ENCODE measurements around the gene KDM4C. TPM values are rescaled to one million over a fixed set of nuclear protein-coding genes. Genes with fewer than 3 reads are reported as not detected.

Gene KDM4C
- total and polyA plus RNA-seq, 4 donors, result 9.5 to 54.4 (median 28.3) TPM

DNA sequence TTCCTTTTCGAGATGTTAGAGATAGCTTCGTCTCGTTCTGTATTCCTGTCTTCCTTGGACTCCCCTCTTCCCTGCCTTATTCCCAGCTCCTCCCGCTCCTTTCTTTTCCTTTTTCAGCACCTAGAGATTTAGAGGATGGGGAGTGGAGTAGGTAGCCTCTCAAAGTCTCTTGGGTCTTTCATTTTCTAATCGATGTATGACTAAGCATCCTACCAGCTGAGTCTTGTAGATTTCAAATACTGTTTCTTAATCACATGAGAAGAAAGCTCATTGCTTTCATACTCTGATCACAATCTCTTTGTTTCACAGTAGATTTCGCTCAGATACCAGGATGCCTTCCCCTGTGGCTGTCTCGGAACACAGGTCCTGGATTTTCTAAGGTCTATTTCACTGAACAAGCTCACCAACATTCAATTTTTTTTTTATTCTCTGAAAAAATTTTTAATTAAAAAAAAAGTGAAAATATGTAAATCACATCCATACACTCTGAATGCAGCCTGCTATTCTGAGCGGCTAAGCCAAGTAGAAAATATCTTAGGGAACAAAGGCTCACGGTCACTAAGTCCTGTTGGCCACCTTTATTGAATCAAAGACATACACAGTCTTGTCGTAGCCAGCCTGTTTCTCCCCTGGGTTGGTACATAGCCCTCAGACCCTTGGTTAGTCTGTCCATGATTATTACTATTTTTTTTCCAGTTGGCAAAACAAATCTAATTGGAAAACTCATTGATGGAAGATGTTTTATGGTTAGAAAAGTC lies 413.8 kb downstream of the KDM4C start:
- ATAC-seq (ENCODE audit: low FRiP score) (no peak), DNase-seq (no peak)
- H3K9me3 ChIP-seq (ENCODE audit: control insufficient read depth, low read length), result no peaks in the 10 kb centered on the region
- no peak overlapping the region for H3K27ac ChIP-seq (ENCODE audit: low read depth in 1 of 2, low read length in 2 of 2)
- no peaks in the 10 kb centered on the region for H3K27me3 ChIP-seq (ENCODE audit: control insufficient read depth in 1 of 2, insufficient read depth in 2 of 2, low read length in 1 of 2)
- intact Hi-C loops (cut with DNase I), result no loop called here
- H3K4me1 ChIP-seq (ENCODE audit: control insufficient read depth in 1 of 2, insufficient read depth in 2 of 2, low read length in 2 of 2), result no peaks in the 10 kb centered on the region
- peaks cover 2 to 6% of the 10 kb centered on the region in 2 donors for H3K36me3 ChIP-seq (ENCODE audit: control insufficient read depth in 1 of 2, insufficient read depth in 2 of 2, low read length in 1 of 2)
- no peak overlapping the region for H3K4me3 ChIP-seq (ENCODE audit: low read length in 2 of 2)
- 96 to 98% methylated on average over 10 of the region's 10 CpGs for WGBS, 2 donors

DNA sequence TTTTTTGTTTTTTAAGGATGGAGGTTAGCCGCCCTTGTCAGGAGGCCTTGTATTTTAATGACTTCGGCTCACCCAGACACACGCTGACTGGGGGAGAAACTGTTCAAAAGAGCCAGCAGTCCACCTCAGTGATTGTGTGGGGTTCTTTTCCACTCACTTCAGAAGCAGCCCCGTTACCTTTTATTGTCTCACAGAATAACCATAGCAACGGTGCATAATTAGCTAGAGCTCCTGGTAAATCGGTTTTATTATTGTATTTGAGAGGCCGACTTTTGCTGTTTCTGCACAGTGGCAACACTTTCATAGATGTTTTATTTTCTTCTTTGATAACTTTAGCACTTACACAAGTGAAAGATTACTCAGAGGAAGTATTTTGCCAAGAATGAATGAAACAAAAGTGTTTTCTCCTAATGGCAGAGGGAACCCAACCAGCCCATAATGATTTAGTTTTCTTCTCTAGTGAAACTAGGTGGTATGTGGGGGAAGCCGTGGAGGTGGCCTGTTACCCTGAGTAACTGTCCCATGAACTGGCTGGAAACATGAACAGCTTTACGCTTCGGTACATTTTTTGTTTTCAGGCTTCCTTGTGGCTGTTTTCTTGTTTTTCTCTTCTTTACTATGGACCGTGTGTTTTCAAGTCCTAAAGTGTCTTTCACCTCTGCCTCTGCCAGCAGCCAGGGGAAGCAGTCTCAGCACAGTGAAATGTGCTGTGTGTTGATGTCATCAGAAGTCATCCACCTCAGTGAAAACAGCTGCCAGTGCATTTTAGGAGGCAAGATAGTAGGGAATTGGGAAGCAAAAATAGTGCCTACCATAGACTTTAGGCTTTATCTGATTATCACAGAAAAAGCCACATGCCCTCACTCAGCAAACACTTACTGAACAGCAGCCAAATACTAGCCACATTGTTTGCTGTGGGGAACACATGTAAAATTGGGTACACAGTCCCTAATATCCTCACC lies 414.7 kb downstream of the KDM4C start:
- Histone ChIP-seq H3K27me3 (ENCODE audit: control insufficient read depth in 1 of 2, insufficient read depth in 2 of 2, low read length in 1 of 2) (no peaks in the 10 kb centered on the region), H3K36me3 (ENCODE audit: control insufficient read depth in 1 of 2, insufficient read depth in 2 of 2, low read length in 1 of 2) (peaks cover 2 to 6% of the 10 kb centered on the region in 2 donors), H3K4me1 (ENCODE audit: control insufficient read depth in 1 of 2, insufficient read depth in 2 of 2, low read length in 2 of 2) (no peaks in the 10 kb centered on the region), H3K27ac (ENCODE audit: low read depth in 1 of 2, low read length in 2 of 2) (no peak overlapping the region), H3K4me3 (ENCODE audit: low read length in 2 of 2) (no peak overlapping the region), H3K9me3 (ENCODE audit: control insufficient read depth, low read length) (no peaks in the 10 kb centered on the region)
- DNase-seq (no peak), ATAC-seq (ENCODE audit: low FRiP score) (no peak)
- intact Hi-C loops (cut with DNase I), result no loop called here
- WGBS, 2 donors, result 74 to 77% methylated on average over 11 of the region's 11 CpGs

DNA sequence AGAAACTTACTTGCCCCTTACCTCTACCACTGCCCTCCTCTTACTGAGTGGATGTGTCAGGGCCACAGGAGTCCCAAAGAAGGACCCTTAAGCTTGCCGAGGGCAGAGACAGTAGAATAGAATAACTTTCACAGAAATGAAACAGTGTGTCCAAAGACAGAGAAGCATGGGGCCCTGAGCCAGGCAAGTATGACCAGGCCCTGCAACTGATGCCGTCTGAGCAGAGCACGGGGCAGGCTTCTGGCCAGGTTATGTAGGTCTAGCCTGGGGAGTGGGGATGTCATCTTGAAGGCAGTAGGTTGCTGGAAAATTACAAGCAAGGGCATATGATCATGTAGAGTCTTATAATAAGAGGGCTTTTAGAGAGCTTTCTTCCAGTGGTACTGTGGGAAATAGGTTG lies 415.4 kb downstream of the KDM4C start:
- H3K27ac ChIP-seq (ENCODE audit: low read depth in 1 of 2, low read length in 2 of 2), result no peak overlapping the region
- intact Hi-C loops (cut with DNase I), result no loop called here
- ATAC-seq (ENCODE audit: low FRiP score), result no peak
- no peaks in the 10 kb centered on the region for H3K4me1 ChIP-seq (ENCODE audit: control insufficient read depth in 1 of 2, insufficient read depth in 2 of 2, low read length in 2 of 2)
- no peaks in the 10 kb centered on the region for H3K9me3 ChIP-seq (ENCODE audit: control insufficient read depth, low read length)
- H3K4me3 ChIP-seq (ENCODE audit: low read length in 2 of 2), result no peak overlapping the region
- peaks cover 2 to 6% of the 10 kb centered on the region in 2 donors for H3K36me3 ChIP-seq (ENCODE audit: control insufficient read depth in 1 of 2, insufficient read depth in 2 of 2, low read length in 1 of 2)
- DNase-seq, result no peak
- H3K27me3 ChIP-seq (ENCODE audit: control insufficient read depth in 1 of 2, insufficient read depth in 2 of 2, low read length in 1 of 2), result no peaks in the 10 kb centered on the region
- WGBS, 2 donors, result 28 to 30% methylated on average over 3 of the region's 3 CpGs

DNA sequence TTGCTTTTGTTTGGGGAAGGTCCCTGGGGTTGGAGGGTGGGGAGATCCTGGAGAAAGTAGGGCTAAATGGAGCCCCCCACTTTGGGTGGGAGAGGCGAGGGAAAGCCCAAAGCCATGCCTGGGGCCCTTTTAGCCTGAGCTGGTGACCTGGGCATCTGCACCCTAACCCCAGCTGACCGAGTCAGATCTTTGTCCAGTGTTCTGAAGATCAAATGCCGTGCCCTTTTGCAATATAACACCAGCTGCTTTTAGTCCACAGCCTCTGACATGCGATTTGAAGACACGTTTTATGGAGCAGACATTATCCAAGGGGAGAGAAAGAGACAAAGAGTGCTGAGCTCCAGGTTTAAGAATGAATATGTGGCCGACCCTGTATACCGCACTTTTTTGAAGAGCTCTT lies 416.5 kb downstream of the KDM4C start:
- Histone ChIP-seq H3K27ac (ENCODE audit: low read depth in 1 of 2, low read length in 2 of 2) (no peak overlapping the region), H3K4me3 (ENCODE audit: low read length in 2 of 2) (no peak overlapping the region), H3K4me1 (ENCODE audit: control insufficient read depth in 1 of 2, insufficient read depth in 2 of 2, low read length in 2 of 2) (no peaks in the 10 kb centered on the region), H3K9me3 (ENCODE audit: control insufficient read depth, low read length) (no peaks in the 10 kb centered on the region), H3K27me3 (ENCODE audit: control insufficient read depth in 1 of 2, insufficient read depth in 2 of 2, low read length in 1 of 2) (no peaks in the 10 kb centered on the region), H3K36me3 (ENCODE audit: control insufficient read depth in 1 of 2, insufficient read depth in 2 of 2, low read length in 1 of 2) (peaks cover 2 to 6% of the 10 kb centered on the region in 2 donors)
- ATAC-seq (ENCODE audit: low FRiP score) (no peak), DNase-seq (no peak)
- intact Hi-C loops (cut with DNase I), result no loop called here
- 93 to 96% methylated on average over 7 of the region's 7 CpGs for WGBS, 2 donors

DNA sequence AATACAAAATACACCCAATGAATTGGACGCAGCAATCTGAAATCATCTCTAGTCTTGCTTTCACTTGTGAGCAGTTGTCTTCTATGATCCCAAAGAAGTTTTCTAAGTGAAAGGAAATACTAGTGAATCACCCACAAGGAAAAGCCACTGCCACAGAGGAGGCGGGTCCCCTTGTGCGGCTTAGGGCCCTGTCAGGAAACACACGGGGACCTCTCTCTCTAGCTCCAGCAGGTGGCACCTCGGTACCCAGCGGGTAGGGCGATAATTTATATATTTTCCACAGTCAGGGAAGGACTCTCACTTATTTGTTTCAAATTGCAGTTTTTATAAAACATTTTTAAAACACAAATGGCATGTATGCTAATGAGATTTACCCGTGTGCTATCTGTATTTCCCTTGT lies 417.1 kb downstream of the KDM4C start:
- ATAC-seq (ENCODE audit: low FRiP score), result no peak
- DNase-seq, result no peak
- H3K9me3 ChIP-seq (ENCODE audit: control insufficient read depth, low read length), result no peaks in the 10 kb centered on the region
- no peaks in the 10 kb centered on the region for H3K4me1 ChIP-seq (ENCODE audit: control insufficient read depth in 1 of 2, insufficient read depth in 2 of 2, low read length in 2 of 2)
- no peaks in the 10 kb centered on the region for H3K27me3 ChIP-seq (ENCODE audit: control insufficient read depth in 1 of 2, insufficient read depth in 2 of 2, low read length in 1 of 2)
- peaks cover 2 to 6% of the 10 kb centered on the region in 2 donors for H3K36me3 ChIP-seq (ENCODE audit: control insufficient read depth in 1 of 2, insufficient read depth in 2 of 2, low read length in 1 of 2)
- intact Hi-C loops (cut with DNase I), result no loop called here
- no peak overlapping the region for H3K27ac ChIP-seq (ENCODE audit: low read depth in 1 of 2, low read length in 2 of 2)
- no peak overlapping the region for H3K4me3 ChIP-seq (ENCODE audit: low read length in 2 of 2)
- 88 to 89% methylated on average over 8 of the region's 8 CpGs for WGBS, 2 donors

DNA sequence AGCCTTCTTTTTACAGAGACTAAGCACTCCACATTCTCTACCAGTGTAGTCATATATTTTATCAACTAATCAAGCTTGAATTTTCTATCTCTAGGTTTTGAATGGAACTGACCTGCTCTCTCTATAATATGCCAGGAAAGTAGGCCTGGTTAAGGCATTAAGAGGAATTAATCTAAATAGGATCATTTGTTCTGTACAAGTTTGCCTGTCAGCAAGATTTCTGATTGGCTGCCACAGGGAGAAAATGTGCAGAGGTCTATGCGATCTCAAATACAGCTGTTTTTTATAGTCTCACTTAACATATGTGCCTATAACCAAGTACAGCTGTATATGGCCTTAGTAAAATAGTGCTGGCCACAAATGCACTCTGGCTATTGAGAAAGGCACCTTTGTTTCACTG lies 418.8 kb downstream of the KDM4C start:
- no peak for DNase-seq
- intact Hi-C loops (cut with DNase I), result no loop called here
- Histone ChIP-seq H3K4me3 (ENCODE audit: low read length in 2 of 2) (no peak overlapping the region), H3K27me3 (ENCODE audit: control insufficient read depth in 1 of 2, insufficient read depth in 2 of 2, low read length in 1 of 2) (no peaks in the 10 kb centered on the region), H3K9me3 (ENCODE audit: control insufficient read depth, low read length) (no peaks in the 10 kb centered on the region), H3K36me3 (ENCODE audit: control insufficient read depth in 1 of 2, insufficient read depth in 2 of 2, low read length in 1 of 2) (peaks cover 2 to 4% of the 10 kb centered on the region in 2 donors), H3K27ac (ENCODE audit: low read depth in 1 of 2, low read length in 2 of 2) (no peak overlapping the region), H3K4me1 (ENCODE audit: control insufficient read depth in 1 of 2, insufficient read depth in 2 of 2, low read length in 2 of 2) (no peaks in the 10 kb centered on the region)
- ATAC-seq (ENCODE audit: low FRiP score), result no peak
- 91 to 96% methylated on average over 1 of the region's 1 CpG for WGBS, 2 donors

DNA sequence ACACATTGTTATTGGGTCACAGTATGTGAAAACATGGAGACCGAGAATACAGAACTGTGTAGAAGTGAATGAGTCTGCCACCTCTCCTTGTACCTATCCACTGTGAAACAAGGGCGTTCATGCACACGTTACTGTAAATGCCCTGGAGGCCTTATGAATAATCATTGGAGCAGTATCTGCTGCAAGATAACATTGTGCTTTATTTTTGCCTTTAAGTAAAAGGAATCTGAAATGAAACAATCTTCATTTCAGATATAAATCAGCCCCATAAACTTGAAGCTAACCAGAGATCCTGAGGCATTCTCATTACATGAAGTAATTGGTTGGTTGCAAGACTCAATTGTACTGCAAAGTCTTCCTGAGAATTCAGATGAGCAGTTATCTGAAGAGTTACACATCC lies 419.6 kb downstream of the KDM4C start:
- DNase-seq (no peak), ATAC-seq (ENCODE audit: low FRiP score) (no peak)
- Histone ChIP-seq H3K4me3 (ENCODE audit: low read length in 2 of 2) (no peak overlapping the region), H3K9me3 (ENCODE audit: control insufficient read depth, low read length) (no peaks in the 10 kb centered on the region), H3K27ac (ENCODE audit: low read depth in 1 of 2, low read length in 2 of 2) (no peak overlapping the region), H3K4me1 (ENCODE audit: control insufficient read depth in 1 of 2, insufficient read depth in 2 of 2, low read length in 2 of 2) (no peaks in the 10 kb centered on the region), H3K36me3 (ENCODE audit: control insufficient read depth in 1 of 2, insufficient read depth in 2 of 2, low read length in 1 of 2) (peaks cover 2 to 4% of the 10 kb centered on the region in 2 donors), H3K27me3 (ENCODE audit: control insufficient read depth in 1 of 2, insufficient read depth in 2 of 2, low read length in 1 of 2) (no peaks in the 10 kb centered on the region)
- 91 to 92% methylated on average over 3 of the region's 3 CpGs for WGBS, 2 donors
- intact Hi-C loops (cut with DNase I), result no loop called here

DNA sequence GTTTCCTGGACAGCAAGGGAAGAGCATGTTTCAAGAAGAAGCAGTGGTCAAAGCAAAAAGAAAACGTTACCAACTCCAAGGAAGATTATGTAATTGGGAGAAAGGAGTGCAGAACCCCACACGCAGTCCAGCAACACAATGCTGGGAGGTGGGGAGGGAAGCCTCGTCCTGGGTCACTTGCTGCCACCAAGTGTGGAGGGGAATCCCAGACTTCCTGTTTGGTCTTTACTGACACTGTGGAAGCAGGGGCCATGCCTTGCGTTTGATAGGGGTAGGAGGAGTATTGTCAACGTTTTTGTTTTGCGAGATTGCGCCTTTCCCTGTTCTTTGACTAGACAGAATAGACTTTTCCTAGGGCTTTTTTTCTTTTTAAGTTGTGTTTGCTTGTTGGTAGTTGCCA lies 421.0 kb downstream of the KDM4C start:
- H3K4me1 ChIP-seq (ENCODE audit: control insufficient read depth in 1 of 2, insufficient read depth in 2 of 2, low read length in 2 of 2), result no peaks in the 10 kb centered on the region
- H3K4me3 ChIP-seq (ENCODE audit: low read length in 2 of 2), result no peak overlapping the region
- intact Hi-C loops (cut with DNase I), result no loop called here
- H3K27ac ChIP-seq (ENCODE audit: low read depth in 1 of 2, low read length in 2 of 2), result no peak overlapping the region
- ATAC-seq (ENCODE audit: low FRiP score) (no peak), DNase-seq (no peak)
- H3K27me3 ChIP-seq (ENCODE audit: control insufficient read depth in 1 of 2, insufficient read depth in 2 of 2, low read length in 1 of 2), result no peaks in the 10 kb centered on the region
- no peaks in the 10 kb centered on the region for H3K9me3 ChIP-seq (ENCODE audit: control insufficient read depth, low read length)
- peaks cover 2 to 4% of the 10 kb centered on the region in 2 donors for H3K36me3 ChIP-seq (ENCODE audit: control insufficient read depth in 1 of 2, insufficient read depth in 2 of 2, low read length in 1 of 2)
- WGBS, 2 donors, result 72 to 76% methylated on average over 7 of the region's 7 CpGs
